ENCODE data around the gene INKA2.

Gene INKA2

GRCh38 chr1:111754984-111755330 lies 15.8 kb upstream of the INKA2 start:
- Histone ChIP-seq H3K79me2 (no peaks in the 10 kb centered on the region), H3K4me1 (no peaks in the 10 kb centered on the region), H3K36me3 (ENCODE audit: control insufficient read depth, insufficient read depth, low read length) (no peaks in the 10 kb centered on the region), H3K9ac (peak overlapping the region; percentile 37), H3K27ac (peak overlapping the region; percentile 86), H3K4me2 (ENCODE audit: low read length) (peak overlapping the region; percentile 88), H3K27me3 (ENCODE audit: control insufficient read depth, insufficient read depth, low read length) (no peaks in the 10 kb centered on the region), H3K9me3 (ENCODE audit: control insufficient read depth, low read length) (no peaks in the 10 kb centered on the region), H2AFZ (peak overlapping the region; percentile 91), H3K4me3 (ENCODE audit: low read depth, low read length) (peak overlapping the region; percentile 86)
- no peak for TF ChIP-seq CTCF (IDR thresholded peaks at IDR 0.05)

GRCh38 chr1:111751906-111752575 lies 12.8 kb upstream of the INKA2 start:
- H3K9ac ChIP-seq = no peak overlapping the region
- no peak overlapping the region for H2AFZ ChIP-seq
- no peak overlapping the region for H3K27ac ChIP-seq
- H3K79me2 ChIP-seq = no peaks in the 10 kb centered on the region
- no peak overlapping the region for H3K4me3 ChIP-seq (ENCODE audit: low read depth, low read length)
- H3K27me3 ChIP-seq (ENCODE audit: control insufficient read depth, insufficient read depth, low read length) = no peaks in the 10 kb centered on the region
- no peaks in the 10 kb centered on the region for H3K9me3 ChIP-seq (ENCODE audit: control insufficient read depth, low read length)
- no peak for TF ChIP-seq CTCF (IDR thresholded peaks at IDR 0.05)
- H3K4me2 ChIP-seq (ENCODE audit: low read length) = no peak overlapping the region
- no peaks in the 10 kb centered on the region for H3K4me1 ChIP-seq
- no peaks in the 10 kb centered on the region for H3K36me3 ChIP-seq (ENCODE audit: control insufficient read depth, insufficient read depth, low read length)

- no peak overlapping the region for H3K4me3 ChIP-seq (ENCODE audit: low read depth, low read length)
- no peaks in the 10 kb centered on the region for H3K4me1 ChIP-seq
- no peaks in the 10 kb centered on the region for H3K9me3 ChIP-seq (ENCODE audit: control insufficient read depth, low read length)
- no peaks in the 10 kb centered on the region for H3K36me3 ChIP-seq (ENCODE audit: control insufficient read depth, insufficient read depth, low read length)
- no peak overlapping the region for H2AFZ ChIP-seq
- no peak overlapping the region for H3K27ac ChIP-seq
- H3K27me3 ChIP-seq (ENCODE audit: control insufficient read depth, insufficient read depth, low read length) = no peaks in the 10 kb centered on the region
- no peaks in the 10 kb centered on the region for H3K79me2 ChIP-seq
- H3K9ac ChIP-seq = no peak overlapping the region
- TF ChIP-seq CTCF (IDR thresholded peaks at IDR 0.05) = no peak
- no peak overlapping the region for H3K4me2 ChIP-seq (ENCODE audit: low read length)
Measured at GRCh38 chr1:111750856-111751255, 11.7 kb upstream of the INKA2 start.

- H3K4me1 ChIP-seq = no peaks in the 10 kb centered on the region
- H3K36me3 ChIP-seq (ENCODE audit: control insufficient read depth, insufficient read depth, low read length) = no peaks in the 10 kb centered on the region
- no peaks in the 10 kb centered on the region for H3K27me3 ChIP-seq (ENCODE audit: control insufficient read depth, insufficient read depth, low read length)
- H3K9me3 ChIP-seq (ENCODE audit: control insufficient read depth, low read length) = no peaks in the 10 kb centered on the region
- no peak overlapping the region for H3K4me3 ChIP-seq (ENCODE audit: low read depth, low read length)
- no peak for TF ChIP-seq CTCF (IDR thresholded peaks at IDR 0.05)
- no peak overlapping the region for H2AFZ ChIP-seq
- H3K79me2 ChIP-seq = no peaks in the 10 kb centered on the region
- H3K4me2 ChIP-seq (ENCODE audit: low read length) = no peak overlapping the region
- no peak overlapping the region for H3K9ac ChIP-seq
- no peak overlapping the region for H3K27ac ChIP-seq
Measured at GRCh38 chr1:111749628-111750027, 10.4 kb upstream of the INKA2 start.

- Histone ChIP-seq H3K4me2 (ENCODE audit: low read length) (no peak overlapping the region), H3K9ac (no peak overlapping the region), H3K27me3 (ENCODE audit: control insufficient read depth, insufficient read depth, low read length) (no peaks in the 10 kb centered on the region), H3K36me3 (ENCODE audit: control insufficient read depth, insufficient read depth, low read length) (no peaks in the 10 kb centered on the region), H3K4me1 (no peaks in the 10 kb centered on the region), H3K79me2 (no peaks in the 10 kb centered on the region), H2AFZ (no peak overlapping the region), H3K9me3 (ENCODE audit: control insufficient read depth, low read length) (no peaks in the 10 kb centered on the region), H3K27ac (no peak overlapping the region), H3K4me3 (ENCODE audit: low read depth, low read length) (no peak overlapping the region)
- no peak for TF ChIP-seq CTCF (IDR thresholded peaks at IDR 0.05)
Measured at GRCh38 chr1:111747947-111748346, 8.8 kb upstream of the INKA2 start.

All from parathyroid adenoma (tissue), 2 donors.